ENCODE results near the gene MRPS5.

Gene MRPS5

DNA sequence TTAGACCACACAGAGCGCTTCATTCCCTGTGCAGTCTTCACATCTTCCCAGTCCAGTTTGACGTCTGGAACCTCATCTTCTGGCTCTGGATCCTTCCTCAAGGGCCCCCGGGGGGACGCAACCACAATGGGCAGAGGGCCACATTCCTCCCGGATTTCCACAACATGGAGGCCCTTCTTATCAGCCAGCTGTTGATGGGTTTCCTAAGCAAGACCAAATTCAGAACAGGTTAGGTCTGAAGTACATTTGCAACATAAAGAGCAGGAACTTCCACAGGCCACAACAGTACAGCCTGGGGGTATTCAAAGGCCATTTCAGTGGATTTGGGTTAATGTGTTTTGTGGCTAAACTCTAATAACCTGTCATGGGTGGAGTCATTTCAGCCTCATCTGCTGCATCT lies 34.2 kb downstream of the MRPS5 start:
- no peak for DNase-seq

DNA sequence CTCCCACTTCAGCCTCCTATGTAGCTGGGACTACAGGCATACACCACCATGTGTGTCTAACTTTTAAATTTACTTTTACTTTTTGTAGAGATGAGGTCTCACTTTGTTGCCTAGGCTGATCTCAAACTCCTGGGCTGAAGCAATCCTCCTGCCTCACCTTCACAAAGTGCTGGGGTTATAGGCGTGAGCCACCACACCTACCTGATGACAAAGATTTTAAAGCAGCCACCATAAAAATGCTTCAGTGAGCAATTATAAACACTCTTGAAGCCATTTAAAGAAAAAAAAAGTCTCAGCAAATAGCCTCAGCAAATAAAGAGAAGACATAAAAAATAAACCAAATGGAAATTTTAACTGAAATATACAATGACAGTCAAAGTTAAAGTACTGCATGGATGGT lies 35.6 kb downstream of the MRPS5 start:
- DNase-seq = no peak

DNA sequence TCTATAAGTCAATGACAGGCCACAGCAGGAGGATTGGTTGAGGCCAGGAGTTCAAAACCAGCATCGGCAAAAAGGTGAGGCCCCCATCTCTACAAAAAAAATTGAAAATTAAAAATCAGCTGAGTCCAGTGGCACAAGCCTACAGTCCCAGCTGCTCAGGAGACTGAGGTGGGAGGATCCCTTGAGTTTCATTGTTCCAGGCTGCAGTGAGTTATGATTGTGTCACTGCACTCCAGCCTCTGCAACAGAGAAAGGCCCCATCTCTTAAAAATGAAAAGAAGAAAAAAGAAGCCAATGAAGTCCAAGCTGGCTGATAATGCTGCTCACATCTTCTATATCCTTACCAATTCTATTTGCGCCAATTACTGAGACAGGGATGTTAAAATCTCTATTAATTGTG lies 39.1 kb downstream of the MRPS5 start:
- no peak for DNase-seq

DNA sequence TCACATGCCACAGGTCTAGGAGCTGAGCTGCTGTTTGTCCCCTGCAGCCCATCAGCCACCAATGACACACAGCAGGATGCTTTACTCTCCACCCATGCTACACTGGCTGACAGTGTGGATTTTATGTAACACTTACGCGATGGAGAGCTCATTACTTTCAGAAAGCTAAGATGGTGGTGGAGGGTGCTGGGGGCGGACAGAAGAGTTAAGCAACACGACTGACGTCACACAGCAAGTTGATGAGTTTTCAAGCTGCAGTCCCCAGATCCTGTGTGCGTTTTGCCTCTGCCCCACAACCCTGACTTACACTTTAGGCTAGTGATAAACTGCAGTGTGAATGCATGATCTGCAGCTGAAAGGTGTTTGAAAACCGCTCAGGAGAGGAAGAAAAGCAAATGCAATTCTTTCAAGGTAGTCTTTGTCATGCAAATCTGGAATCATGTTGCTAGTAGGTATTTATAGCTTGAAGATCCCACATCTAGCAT lies 42.4 kb downstream of the MRPS5 start:
- DNase-seq = no peak

DNA sequence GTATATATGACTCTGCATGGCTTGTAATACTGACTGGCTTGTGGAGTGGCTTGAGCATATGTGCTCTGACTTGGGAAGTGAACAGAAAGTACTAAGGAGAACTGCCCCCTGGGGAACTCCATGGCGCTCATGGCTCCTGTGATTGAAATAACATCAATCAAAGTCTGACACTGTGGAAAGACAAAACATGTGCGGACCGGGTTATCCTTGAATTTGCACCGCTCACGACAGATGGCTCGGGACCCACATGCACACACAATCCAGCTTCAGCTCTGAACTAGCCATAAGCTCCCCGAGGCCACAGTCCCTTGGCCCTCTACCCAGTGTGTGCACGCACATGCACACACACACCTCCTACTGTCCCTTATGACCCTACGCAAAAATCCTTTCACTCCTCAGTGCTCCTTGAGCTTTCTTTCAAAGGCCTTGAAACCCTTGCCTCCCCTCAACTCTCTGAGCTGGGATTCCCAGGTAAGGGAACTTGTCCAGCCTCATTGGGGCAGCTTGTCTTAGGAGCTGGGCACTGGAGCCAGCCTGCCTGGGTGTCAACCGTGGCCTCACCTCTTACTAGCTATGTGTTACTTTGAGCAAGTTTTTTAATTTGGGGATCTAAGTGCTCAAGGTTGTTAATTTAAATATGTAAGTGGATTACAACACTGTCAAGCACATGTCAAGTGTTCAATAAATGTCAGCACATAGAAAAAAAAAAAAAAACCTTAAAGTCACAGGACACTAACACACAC lies 43.6 kb downstream of the MRPS5 start:
- DNase-seq = no peak

DNA sequence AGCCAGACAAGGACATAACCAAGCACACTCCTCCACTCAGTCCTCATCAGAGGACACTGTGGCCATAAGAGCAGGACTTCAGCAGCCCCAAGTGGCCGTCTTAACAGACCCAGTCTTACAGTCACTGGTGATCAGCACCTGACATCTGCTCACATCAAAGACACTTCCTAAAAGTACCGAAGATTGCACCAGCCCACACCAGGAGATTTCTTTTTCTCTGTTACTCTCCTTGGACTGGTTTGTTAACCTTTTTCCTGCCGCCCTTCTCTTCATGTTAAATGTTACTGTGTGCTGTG lies 44.1 kb downstream of the MRPS5 start:
- DNase-seq = no peak

DNA sequence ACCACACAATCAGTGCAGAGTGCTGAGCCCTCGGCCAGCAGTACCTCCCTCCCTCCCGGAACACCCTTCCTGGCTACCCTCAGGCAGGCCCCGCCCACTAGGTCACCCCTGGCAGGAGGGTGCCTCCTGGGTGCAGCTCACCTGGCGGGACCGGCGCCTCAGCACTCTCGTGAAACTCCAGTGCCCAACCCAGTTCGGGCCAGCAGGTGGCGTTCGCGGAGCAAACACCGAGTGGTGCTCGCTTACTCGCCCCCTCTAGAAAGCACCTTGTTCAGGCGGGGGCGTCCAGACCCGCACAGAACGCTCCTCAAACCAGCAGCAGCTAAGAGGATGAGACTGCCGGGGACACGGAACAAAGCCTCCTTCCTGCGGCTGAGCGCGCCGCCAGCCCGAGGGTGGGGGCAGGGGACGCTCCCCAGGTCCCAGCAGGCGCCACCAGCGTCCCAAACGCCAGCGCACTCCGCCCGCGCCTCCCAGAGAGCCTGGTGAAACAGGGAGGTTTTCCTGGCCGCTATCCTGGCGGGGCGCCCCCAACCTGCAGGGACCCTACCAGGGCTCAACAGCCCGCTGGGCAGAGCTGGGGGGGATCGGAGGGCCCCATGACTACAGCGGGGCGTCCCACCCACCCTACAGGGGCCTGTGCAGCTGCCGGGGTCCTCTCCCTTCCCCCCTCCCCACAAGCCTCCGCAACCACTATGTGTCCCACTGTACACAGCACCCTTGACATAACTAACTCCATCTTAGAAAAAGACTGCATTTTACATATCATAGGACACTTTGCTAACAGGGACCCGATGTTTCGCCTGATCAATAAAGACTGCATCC lies 44.7 kb downstream of the MRPS5 start:
- DNase-seq = peak; percentile 80

DNA sequence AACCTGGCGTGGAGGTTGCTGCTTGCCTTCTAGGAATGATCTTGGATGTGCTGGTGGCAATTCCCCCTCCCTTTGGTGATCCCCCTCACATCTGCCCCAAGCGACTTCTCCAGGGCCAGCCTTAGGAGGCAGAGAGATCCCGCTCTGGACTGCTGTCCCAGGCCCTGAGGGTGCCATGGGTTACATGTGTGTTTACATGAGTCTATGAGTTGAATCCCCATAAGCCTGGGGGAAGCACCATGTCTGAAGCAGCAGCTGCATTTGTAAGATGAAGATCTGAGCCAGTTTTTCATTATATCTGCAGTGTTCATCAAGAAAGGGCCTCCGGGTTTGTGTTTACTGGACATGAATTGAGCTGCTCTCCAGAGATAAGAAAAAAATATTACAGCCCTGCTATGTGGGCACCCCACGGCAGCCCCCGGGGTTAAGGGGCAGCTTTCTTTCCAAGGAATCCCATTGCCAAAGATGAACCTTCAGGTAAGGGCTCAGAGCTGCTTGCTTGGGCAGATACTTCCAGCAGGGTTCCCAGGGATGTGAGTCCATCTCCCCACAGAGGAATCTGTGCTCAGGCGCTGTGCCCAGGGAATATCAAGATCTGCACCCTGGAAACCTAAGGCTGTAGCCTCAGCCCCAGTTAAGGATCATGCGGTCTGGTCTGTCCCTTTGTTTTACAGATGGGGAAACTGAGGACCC lies 46.0 kb downstream of the MRPS5 start:
- no peak for DNase-seq

DNA sequence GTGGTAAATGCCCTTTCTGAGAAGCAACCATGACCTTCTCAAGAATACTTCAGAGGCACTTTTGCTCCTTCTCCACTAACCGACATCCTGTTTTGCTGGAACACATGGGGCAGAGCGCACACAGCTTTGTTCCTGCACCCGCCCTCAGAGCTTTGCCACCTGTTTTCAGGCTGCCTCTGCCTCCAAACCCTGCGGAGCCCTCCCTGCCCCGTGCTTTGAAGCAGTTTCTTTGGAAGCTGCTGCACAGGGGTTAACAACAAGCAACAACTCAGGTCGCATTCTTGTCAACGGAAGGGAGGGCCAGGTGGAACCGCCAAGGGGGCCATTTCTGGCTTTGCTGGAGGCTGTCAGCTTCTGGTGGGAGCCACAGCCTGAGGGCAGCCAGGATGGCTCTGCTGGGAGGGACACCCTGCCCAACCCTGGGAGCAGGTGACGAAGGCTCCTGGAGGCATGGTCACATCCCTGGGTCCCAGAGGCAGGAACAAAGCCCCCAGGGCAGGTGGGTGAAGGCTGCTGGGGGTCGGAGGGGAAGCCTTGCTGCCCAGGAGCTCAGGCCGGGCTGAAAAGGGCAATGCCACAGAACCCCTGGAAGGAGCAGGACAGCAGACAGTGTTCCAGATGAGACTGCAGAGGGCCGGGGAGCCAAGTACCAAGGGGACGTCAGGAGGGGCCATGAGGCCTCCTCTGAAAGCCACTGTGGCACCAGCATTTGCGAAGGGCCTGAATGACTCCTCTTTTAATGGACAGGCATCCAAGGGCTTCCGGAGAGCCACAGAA lies 46.8 kb downstream of the MRPS5 start:
- DNase-seq = no peak

DNA sequence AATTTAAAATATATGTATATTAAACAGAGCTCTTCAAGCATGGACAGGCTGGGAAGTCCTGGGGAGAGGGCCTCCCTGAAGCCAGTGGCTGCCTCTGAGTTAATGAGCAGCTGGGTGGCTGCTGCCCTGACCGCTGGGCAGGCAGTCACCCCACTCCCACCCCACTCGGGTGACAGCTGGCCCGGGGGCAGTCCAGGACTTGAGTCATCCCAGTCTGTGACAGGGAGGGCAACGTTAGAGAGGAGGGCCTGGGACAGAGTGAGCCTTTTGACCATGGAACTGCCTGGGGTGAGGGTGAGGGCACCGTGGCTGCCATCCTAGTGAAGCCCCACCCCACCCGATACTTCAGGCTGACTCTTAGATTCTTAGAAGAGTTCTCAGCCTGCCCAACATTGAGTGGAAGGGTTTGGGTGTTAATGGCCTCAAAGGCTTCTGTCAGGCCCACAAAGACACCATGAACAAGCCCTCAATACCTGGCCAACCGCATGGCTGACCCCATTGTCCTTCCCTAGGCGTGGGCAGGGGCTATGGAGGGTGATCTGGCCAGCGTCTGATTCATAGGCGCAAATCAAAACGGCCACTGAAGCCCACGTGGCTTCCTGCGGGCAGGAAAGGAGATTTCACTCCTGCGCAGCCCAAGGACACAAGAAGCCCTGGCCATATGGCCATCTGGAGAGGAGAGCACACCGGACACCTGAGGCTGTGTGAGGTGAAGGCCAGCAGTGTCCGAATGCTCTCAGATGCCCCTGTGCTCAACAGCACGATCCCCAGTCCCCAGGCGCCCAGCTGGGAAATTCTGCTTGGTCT lies 47.5 kb downstream of the MRPS5 start:
- no peak for DNase-seq

DNA sequence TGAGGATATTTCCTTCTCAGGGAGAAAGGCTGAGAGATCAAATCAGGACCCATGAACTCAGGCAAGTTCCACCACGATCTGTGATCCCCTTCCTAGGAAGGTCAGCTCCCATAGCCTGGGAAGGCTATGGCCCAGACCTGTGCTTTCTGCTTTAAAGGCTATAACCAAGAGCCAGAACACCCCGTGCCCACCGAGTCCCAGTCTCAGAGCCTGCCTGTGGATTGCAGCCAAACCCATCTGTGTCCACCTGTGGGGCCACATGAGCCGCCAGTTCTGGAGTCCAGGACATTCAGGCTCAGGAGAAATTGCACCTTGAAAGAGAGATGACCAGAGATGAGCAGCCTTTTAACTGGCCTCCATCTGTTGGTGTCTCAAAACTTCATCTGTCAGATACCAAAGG lies 49.2 kb downstream of the MRPS5 start:
- no peak for DNase-seq

DNA sequence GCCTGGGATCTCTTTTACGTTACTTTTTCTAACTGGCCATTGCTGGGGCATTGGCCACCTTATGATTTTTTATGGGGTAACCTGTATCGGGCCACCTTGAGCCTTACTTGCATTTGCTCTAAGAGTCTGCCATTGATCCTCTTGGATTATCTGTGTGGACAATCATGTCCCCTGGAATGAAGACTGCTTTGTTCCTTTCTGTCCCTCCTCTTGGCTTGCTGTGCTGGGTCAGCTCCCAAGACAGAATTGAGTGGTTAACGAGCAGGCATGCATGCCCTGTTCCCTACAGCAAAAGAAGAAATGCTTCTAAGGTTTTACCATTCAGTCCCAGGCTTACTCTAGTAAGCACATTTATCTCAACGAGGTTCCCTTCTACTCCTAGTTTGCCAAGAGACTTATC lies 49.8 kb downstream of the MRPS5 start:
- DNase-seq = no peak

DNA sequence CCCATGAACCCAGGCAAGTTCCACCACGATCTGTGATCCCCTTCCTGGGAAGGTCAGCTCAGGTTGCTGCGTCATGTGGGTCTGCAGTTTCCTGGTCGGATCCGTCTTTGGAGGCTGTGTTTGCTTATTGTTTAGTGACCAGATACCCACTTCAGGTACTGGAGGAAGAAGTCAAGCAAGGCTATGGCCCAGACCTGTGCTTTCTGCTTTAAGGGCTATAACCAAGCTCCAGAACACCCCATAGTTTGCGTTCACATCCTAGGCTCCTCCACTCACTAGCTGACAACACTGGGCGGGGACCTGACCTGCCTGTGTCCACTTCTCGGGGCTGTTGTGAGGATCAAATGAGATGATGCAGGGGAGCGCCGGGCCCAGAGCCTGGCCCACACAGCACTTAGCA lies 52.1 kb downstream of the MRPS5 start:
- DNase-seq = no peak

DNA sequence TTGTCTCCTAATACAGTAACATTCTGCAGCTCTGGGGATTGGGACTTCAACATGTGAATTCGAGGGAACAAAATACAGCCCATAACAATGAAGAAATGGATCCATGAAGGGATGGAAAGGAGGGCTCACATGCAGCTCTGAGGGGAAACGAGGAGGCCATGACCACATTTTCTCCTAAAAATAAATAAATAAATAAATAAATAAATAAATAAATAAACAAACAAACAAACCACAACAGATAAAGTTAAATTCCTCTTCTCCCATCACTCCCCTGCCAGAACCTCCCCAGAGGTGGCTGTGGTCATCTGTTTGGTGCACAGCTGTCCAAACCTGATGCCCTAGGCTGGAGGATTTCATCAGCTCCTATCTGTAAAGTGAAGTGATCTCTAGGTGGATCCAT lies 53.4 kb downstream of the MRPS5 start:
- no peak for DNase-seq

DNA sequence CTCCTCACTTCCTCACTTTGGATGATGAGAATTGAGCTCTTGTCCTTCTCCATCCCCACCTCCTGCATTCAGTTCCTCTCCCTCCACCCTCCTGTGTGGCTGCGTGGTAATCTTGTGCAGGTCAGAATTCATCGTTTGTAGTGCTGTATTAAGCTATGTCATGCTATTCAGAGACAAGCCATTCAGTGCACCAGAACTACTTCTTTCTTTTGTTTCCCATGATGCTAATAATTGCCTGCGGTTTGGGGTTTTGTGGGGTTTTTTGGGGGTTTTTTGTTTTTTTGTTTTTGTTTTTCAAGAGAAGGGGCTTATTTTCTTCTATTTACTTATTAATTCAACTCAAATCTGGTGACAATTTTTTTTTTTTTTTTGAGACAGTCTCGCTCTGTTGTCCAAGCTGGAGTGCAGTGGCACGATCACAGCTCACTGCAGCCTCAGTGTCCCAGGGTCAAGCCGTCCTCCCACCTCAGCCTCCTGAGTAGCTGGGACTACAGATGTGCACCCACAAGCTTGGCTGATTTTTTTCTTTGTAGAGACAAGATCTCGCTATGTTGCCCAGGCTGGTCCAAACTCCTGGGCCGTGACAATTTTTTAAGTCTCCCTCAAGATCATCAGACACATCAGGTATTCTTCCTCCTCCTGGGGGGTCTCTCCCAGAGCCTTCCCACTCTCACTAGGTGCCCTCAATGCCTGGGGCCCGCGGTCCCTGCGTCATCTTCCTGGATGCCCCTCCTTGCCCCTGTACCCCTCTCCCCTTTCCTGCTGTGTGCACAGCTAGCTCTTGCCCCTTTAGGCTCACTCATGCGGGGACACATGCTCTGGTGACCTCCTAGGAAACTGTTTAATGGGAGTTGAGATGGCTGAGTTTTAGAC lies 58.3 kb downstream of the MRPS5 start:
- no peak for DNase-seq

DNA sequence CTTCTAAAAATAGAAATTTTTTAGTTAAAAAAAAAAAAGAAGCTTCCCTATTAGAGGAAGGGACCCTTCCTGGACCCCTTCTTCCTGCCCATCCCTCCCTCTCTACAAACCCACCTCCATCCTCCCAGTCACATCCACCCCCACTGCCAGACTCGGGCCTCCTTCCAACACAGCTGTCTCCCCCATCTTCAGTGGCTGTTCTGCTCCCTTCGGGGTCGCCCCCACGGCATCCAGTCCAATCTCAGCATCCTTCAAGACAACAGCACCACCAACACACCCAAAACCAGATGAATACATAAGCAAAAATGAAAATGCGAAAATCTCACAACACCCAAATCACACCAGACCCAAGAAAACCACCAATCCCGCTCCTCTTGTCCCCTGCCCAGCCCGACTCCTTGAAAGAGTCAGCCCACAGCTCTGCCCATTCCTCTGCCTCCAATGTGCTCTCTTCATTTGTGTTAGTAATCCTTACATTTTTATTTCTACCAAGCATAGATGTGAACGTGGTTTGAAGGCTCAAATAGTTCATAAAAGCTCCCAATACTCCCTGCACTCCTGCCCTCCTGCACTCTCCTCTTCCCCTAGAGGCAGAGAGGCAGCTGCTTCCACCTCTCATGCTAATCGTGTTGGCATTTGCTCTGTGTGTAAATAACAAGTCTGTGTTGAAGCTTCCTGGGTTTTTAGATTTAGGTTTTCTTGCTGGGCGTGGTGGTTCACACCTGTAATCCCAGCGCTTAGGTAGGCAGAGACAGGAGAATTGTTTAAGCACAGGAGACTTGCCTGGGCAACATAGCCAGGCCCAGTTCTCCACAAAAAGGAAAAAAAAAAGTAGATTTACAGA lies 59.1 kb downstream of the MRPS5 start:
- no peak for DNase-seq

DNA sequence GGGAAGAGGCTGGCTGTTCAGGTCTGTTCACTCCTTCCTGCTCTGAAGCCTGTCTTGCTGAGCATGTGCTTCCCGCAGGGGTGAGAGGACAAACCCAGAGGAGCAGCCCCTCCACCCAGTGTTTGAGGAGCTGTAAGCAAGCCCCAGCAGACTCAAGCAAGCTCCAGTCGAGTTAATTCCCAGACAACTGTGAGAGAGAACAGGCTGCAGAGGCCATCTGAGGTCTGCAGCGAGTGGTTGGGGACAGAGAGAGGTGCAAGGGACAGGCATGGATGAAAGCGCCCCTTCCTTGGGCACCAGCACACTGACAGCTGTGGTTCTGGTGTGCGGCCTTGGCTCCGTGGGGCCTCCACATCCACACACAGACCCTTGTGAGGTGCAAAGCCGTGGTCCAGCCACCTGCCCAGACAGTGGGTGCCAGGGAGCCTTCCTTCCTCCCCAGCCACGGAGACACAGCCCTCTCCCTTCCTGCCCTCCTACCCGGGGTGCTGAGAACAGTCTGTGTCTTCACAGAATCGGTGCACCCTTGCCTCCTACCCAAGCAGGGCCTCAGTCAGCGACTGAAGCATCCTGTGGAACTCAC lies 59.9 kb downstream of the MRPS5 start:
- DNase-seq = no peak

DNA sequence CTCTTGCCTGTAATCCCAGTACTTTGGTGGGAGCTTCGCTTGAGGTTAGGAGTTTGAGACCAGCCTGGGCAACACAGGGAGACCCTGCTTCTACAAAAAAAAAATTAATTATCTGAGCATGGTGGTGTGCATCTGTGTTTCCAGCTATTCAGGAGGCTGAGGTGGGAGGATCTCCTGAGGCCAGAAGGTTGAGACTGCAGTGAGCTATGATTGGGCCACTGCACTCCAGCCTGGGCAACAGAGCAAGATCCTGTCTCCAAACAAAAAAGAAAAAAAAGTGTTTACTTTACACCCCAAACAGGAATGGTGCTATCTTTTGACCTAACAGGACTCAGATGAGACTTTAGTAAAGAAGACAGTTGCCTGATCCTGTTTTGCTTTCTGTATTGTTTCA lies 60.5 kb downstream of the MRPS5 start:
- DNase-seq = no peak

DNA sequence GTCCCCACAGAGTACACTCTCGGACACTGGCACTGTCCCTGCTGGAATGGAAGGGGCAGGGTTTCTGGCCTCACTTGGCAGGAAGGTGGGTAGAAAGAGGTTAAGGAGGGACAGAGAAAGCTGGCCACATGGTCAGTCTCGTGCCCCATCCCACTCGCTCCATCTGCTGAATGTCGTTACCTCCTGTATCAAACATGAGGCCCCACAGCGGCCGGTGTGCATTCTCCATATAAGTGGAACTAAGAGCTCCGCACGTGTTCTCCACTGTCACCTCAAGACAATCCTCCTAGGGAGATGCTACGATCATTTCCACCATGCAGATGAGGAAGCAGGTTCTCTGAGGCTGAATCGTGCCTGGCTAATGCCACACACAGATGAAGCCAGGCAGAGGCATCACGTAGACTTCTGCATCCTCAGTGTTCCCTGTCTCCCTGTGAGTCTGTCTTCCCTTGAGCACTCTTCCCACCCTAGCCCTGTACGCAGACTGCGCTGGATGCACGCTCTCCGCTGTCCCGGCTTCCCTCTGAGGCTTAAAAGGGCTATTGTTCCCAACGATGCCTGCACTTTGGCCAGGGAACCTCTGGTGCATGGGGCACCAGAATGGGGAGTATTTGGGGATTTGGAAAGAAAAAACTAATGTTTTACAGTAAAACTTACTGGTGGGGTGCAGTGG lies 61.0 kb downstream of the MRPS5 start:
- DNase-seq = no peak

All from NCI-H2029 (cell line).